ENCODE data around the gene SDR42E1.

Gene SDR42E1

DNA sequence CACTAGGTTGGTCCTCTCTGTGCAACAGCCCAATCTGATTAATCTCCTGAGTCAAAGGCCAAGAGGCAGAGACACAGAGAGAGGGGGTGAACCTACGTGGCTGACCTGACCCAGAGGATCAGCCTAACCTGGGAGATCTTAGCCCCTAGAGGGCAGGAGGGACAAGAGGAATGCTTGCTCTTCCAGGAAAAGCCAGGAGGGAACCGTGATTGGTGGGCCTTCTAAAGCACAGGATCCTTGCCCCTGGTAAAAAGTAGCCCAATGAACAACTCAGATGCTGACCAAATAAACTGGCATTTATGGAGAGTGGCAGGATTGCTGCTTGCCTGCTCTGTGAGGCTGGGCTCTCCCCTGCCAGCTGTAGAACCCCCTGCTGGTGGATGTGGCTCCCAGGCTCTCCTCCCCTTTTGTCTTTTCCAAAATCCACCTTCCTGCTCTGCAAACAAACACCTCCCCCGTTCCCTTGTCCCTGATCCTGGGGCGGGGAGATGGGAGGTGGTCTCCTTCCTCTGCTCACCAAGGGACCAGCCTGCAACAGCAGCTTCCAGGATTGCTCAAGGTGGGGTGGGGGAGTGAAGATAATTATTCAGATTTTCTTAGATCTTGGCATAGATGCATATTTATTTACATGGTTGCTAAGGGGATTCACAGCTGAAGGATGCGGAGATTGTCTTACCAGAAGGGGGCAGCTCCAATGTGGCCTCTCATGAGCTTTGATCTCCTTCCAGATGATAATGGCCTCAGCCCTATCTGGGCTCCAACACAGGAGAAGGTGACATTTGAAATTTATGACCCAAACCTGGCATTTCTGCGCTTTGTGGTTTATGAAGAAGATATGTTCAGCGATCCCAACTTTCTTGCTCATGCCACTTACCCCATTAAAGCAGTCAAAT lies 71.9 kb downstream of the SDR42E1 start:
- no peak for DNase-seq (ENCODE audit: low read depth)

All from stimulated activated CD8-positive, alpha-beta memory T cell treated with anti-CD3 and anti-CD28 coated beads, Interleukin-12 subunit alpha, Interleukin-12 subunit beta, amount 100 ng/mL, for 1 hour (primary cell).